GM19239 (cell line): ENCODE measurements around the gene ACADSB.

Experiments
- DNase-seq: peaks from one replicate; pipeline ENCODE4 v3.0.0; 2011; ENCODE audit warnings: low spot score; ENCODE audit not compliant: insufficient read length
- FAIRE-seq: peaks from 2 replicates; lab custom pipeline; 2011; peaks lifted over from hg19 to GRCh38; lab: Jason Lieb, UNC

The ACADSB gene

DNA sequence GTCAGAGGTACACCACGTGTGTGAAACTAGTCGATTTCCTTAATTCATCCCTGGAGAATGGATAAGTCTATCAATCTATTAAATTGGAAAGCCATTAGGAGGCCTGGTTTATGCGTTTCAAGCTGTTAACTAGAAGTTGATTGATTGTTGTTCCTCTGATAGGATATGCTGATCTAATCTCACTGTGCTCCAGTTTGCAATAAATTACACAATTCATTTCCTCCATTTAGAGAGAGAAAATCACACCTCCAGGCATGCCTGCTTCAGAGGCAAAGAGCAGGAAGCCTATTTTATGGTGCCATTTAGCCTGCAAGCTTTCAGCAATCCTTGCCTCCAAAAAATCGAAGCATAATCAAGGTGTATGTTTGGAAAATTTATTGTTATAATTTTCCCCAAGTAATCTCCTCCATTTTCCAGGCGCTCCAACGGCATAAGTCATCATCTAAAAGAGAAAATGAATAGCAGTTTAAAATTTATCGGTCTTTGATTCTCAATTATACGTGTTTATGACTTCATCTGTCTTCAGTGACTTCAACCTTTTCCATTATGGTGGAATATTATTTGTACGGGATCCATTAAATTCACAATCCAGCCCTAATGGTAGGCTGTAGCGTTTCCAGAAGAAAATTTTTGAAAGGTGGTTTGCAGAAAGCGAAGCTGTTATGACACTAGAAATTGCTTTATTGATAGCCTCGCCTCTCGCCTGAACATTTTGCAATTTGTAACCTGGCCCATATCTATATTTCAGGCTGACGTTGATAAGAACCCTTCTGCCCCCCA lies 84.0 kb downstream of the ACADSB start:
- no peak for DNase-seq
- FAIRE-seq, result no peak

DNA sequence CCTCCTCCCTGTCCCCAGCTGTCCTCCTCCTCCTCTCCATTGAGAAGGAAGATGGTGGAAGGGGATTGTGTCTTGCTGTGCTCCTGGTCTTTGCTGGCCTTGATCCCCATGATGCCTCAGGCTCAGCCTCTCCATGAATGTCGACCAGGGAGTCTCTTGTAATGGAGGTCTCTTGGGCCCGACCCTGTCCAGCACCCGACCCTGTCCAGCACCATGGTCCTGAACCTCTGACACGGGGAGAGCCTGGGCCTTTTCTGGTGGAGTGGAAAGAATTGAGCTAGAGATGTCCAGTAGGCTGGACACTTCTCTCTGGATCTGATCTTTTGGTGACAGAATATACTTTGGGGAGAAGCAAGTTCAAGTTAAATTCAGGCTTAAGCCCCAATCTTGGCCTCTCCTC lies 84.7 kb downstream of the ACADSB start:
- FAIRE-seq (no peak), DNase-seq (no peak)

DNA sequence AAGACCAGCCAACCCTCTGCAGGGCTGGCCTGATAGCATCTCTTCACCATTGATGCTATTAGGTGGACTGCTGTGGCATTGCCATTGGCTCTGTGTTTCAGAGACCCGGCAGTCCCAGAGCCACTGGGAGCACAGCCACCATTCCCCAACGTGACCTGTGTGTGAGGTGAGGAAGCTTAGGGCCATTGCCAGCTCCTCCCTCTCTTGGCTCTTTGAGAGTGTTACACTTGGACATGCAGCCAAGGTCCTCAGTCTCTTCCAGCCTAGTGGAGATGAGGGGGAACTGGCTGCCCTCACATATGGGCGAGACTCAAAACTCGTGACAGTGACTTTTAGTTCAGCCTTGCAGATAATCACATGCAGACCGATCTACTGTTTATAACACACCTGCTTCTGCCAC lies 87.6 kb downstream of the ACADSB start:
- DNase-seq (no peak), FAIRE-seq (no peak)

DNA sequence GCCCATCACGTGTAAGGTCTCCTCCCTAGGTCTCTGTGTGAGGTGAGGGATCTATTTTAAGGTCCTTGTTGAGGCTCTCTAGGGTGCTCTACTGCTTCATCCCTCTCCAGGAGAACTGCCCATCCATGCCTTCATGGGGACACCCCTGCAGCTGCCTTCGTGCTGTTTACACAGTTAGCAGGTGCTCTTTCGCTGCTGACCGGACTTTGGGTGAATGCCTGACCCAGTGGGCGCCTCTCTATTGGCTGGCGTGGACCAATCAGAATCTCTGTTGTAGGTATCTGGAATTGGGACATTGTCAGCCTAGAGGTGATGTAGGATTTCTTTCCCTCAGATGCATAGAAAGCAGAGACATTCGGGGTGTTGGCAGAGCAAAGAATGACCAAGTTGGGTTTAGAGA lies 88.2 kb downstream of the ACADSB start:
- FAIRE-seq, result no peak
- DNase-seq, result no peak

DNA sequence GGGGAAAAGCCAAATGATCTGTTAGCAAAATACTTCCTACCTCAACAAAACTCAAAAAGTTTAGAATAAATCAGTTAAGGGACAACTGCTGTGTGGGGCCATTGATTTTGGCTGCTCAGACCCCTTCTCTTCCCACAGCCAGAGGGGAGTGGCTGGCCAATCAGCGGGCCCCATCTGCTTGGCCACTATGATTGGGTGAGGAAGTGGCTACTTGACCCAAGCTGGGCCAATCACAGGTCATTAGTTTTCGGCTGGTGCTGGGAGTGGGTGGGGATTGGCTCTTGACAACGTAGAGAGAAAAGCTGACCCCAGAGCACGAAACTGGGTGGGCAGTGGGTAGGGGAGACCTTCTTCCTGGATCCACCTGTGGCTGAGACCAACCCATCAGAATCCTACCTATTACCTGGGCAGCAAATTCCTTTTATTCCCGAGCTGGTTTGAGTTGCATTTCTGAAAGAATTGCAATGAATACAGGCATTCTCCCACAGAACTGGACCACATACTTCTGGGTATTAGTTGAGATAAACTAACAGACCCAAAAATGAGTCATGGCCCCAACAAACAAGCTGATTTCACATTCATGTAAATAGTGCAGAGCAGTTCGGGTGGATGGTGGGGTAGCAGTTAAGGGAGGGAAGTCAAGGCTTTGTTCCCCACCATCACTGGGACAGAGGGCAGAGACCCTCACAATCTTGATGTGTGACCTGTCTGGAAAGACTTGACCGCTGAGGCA lies 91.4 kb downstream of the ACADSB start:
- FAIRE-seq, result no peak

DNA sequence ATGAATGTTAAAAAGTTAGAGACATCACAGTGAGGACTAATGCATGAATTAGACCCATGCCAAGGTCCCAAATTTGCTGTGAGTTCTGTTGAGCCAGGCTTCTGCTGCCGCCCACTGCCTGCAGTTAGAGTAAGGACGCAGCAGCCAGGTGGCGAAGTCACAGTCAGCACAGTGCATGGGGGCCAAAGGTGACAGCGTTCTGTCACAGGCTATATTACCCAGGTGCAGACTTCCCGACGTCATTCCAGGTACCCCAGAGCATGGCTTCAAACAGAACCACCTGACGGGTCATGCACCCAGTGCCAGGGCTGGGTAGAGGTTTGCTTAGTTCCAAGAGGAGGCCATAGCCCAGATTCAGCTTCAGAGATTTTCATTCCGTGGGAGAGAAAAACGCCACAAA lies 93.1 kb downstream of the ACADSB start:
- DNase-seq (no peak), FAIRE-seq (no peak)

More for the DNA sequence above, 91.4 kb downstream of the ACADSB start:
- no peak for DNase-seq

DNA sequence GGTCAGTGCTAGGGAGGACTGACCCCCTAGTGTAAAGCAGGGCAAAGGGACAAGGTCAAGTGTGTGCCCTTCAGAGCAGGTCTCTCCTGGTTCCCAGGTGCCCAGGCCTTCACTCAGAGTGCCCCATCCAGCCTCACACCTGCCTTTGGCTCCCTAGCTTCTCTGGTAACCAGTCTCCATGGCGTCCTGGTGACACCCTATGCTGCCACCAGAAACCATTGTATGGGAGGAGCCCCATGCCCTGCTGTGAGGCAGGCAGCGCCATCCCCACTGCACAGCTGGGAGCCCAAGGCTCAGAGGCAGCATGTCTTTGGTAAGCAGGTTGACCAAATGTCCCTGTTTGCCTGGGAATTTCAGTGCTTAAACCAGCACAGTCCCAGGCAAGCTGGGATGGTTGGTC lies 93.9 kb downstream of the ACADSB start:
- no peak for FAIRE-seq
- no peak for DNase-seq

DNA sequence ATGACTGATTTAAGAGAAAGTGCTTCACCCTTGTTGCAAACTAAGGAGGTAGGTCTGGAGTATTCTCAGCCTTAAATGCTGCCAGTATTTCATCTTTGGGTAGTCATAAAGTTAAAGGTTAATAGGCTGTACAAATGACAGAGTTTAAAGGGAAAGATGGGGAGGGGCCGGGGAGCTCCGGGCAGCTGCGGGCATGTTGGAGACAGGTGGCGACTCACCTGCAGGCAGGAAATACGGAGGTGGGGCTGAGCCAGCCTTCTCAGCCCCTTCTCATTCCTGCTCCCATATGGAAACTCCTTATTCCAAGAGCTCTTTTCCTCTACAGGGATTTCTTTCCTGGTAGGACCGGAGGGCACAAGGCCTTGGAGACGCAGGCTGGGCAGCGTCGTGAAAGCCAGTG lies 95.1 kb downstream of the ACADSB start:
- FAIRE-seq, result no peak
- no peak for DNase-seq
